A549 (cell line): ENCODE results near the gene HNRNPAB. TPM values are rescaled to one million over a fixed set of nuclear protein-coding genes. Genes with fewer than 3 reads are reported as not detected.
A peak's percentile ranks its signal among the peaks of the same experiment; 100 is the strongest.

ENCODE experiments used
- ATAC-seq, 2 experiments: fragments of 200-7000 bp in 1 of 2; fragments of >200 bp in 1 of 2; cut with Nextera tagmentation in 1 of 2; cut with Tn5 transposase in 1 of 2; 3 replicates each; pipeline versions ENCODE4 v1.8.0 to v1.9.1; 2018 to 2020; ENCODE audit warnings: mild to moderate bottlenecking in 1 of 2, moderate library complexity in 1 of 2
- CTCF ChIA-PET: fragments of 300-600 bp; sonication (Branson Sonifier 250); formaldehyde crosslinking; extraction: SDS; loops from one replicate; lab custom pipeline; 2021; ENCODE audit warnings: antibody characterized with exemption, inconsistent platforms; lab: Yijun Ruan, JAX
- POLR2A ChIA-PET: fragments of 350-600 bp; formaldehyde crosslinking; extraction: SDS; loops from one replicate; lab custom pipeline; 2021; ENCODE audit warnings: antibody characterized with exemption, inconsistent platforms; lab: Yijun Ruan, JAX
- DNase-seq, 2 experiments: peaks; one replicate each; pipeline versions ENCODE4 v3.0.0 to v3.0.0-alpha.2; 2011 to 2016; ENCODE audit warnings: low read depth in 1 of 2, low spot score in 1 of 2
- FAIRE-seq: peaks from 2 replicates; lab custom pipeline; 2011; peaks lifted over from hg19 to GRCh38; lab: Jason Lieb, UNC
- H3K27ac ChIP-seq, 2 experiments: fragments of >200 bp; sonication (Bioruptor Twin); formaldehyde crosslinking; 3 replicates each; pipeline ENCODE4 v1.5.1; 2016 to 2017
- H3K4me1 ChIP-seq: fragments of >200 bp; sonication (Bioruptor Twin); formaldehyde crosslinking; 3 replicates; pipeline ENCODE4 v1.6.1; 2016
- H3K4me2 ChIP-seq: fragments of >200 bp; sonication (Bioruptor Twin); formaldehyde crosslinking; 3 replicates; pipeline ENCODE4 v1.6.1; 2016
- H3K4me3 ChIP-seq: fragments of >200 bp; sonication (Bioruptor Twin); formaldehyde crosslinking; 3 replicates; pipeline ENCODE4 v1.5.1; 2016
- H3K9me3 ChIP-seq: fragments of >200 bp; sonication (Bioruptor Twin); formaldehyde crosslinking; 3 replicates; pipeline ENCODE4 v1.6.1; 2016
- BHLHE40 ChIP-seq: IDR thresholded peaks from 2 replicates; pipeline ENCODE4 v1.6.1; 2012; ENCODE audit warnings: low read depth, low read length, inconsistent platforms
- CHD2 ChIP-seq: fragments of 150-350 bp; IDR thresholded peaks from 2 replicates; pipeline ENCODE4 v1.6.1; 2014; ENCODE audit warnings: low read length; ENCODE audit not compliant: partially characterized antibody
- CHD4 ChIP-seq: fragments of 200-600 bp; sonication (generic); IDR thresholded peaks from 2 replicates; pipeline ENCODE4 v1.6.1; 2016; ENCODE audit warnings: antibody characterized with exemption, mild to moderate bottlenecking, borderline replicate concordance
- CTCF ChIP-seq: fragments of >200 bp; sonication (Bioruptor Twin); formaldehyde crosslinking; IDR thresholded peaks from 3 replicates; pipeline ENCODE4 v1.5.1; 2016
- EHF ChIP-seq: fragments of 250-450 bp; sonication (Bioruptor Pico); IDR thresholded peaks from 2 replicates; pipeline ENCODE4 v1.5.0; 2020; ENCODE audit warnings: mild to moderate bottlenecking
- EHMT2 ChIP-seq: fragments of 200-600 bp; sonication (generic); IDR thresholded peaks from 2 replicates; pipeline ENCODE4 v1.6.1; 2016; ENCODE audit warnings: antibody characterized with exemption, low read depth, mild to moderate bottlenecking, moderate library complexity
- EP300 ChIP-seq, 2 experiments: fragments of >200 bp; sonication (Bioruptor Twin); formaldehyde crosslinking; IDR thresholded peaks; 2 replicates in 1 of 2; 3 replicates in 1 of 2; pipeline ENCODE4 v1.6.1; 2016 to 2017
- FOSB ChIP-seq: fragments of 250-450 bp; sonication (Bioruptor Pico); IDR thresholded peaks from 2 replicates; pipeline ENCODE4 v1.5.0; 2020; ENCODE audit warnings: mild to moderate bottlenecking, moderate library complexity
- FOSL2 ChIP-seq, 2 experiments: fragments of 450-650 bp in 1 of 2; fragments of >200 bp in 1 of 2; sonication (Bioruptor Twin) in 1 of 2; formaldehyde crosslinking; IDR thresholded peaks; 2 replicates each; pipeline versions ENCODE4 v1.5.0 to v1.6.1; 2016 to 2020; ENCODE audit warnings: mild to moderate bottlenecking in 1 of 2, moderate library complexity in 1 of 2
- FOXS1 ChIP-seq: fragments of 250-450 bp; sonication (Bioruptor Pico); IDR thresholded peaks from 2 replicates; pipeline ENCODE4 v1.5.0; 2020; ENCODE audit warnings: mild to moderate bottlenecking, moderate library complexity
- GATA3 ChIP-seq: IDR thresholded peaks from 2 replicates; pipeline ENCODE4 v1.6.1; 2012; ENCODE audit warnings: borderline replicate concordance
- HEYL ChIP-seq: fragments of 250-450 bp; sonication (Bioruptor Pico); IDR thresholded peaks from 2 replicates; pipeline ENCODE4 v1.8.0; 2021; ENCODE audit warnings: mild to moderate bottlenecking, moderate library complexity
- HMGXB4 ChIP-seq: fragments of 250-450 bp; sonication (Bioruptor Pico); IDR thresholded peaks from 2 replicates; pipeline ENCODE4 v1.5.0; 2021; ENCODE audit warnings: mild to moderate bottlenecking, moderate library complexity, borderline replicate concordance
- HOXA7 ChIP-seq: fragments of 250-450 bp; sonication (Bioruptor Pico); IDR thresholded peaks from 2 replicates; pipeline ENCODE4 v1.5.0; 2020; ENCODE audit warnings: mild to moderate bottlenecking, moderate library complexity
- HOXB13 ChIP-seq: fragments of 250-450 bp; sonication (Bioruptor Pico); IDR thresholded peaks from 2 replicates; pipeline ENCODE4 v1.5.0; 2020; ENCODE audit warnings: low read depth, mild to moderate bottlenecking, moderate library complexity
- KDM1A ChIP-seq: fragments of 200-600 bp; sonication (generic); IDR thresholded peaks from 2 replicates; pipeline ENCODE4 v1.6.1; 2016; ENCODE audit warnings: low read depth, mild to moderate bottlenecking
- KDM5A ChIP-seq: fragments of 200-600 bp; sonication (generic); IDR thresholded peaks from 2 replicates; pipeline ENCODE4 v1.6.1; 2016; ENCODE audit warnings: antibody characterized with exemption, mild to moderate bottlenecking
- NFE2L2 ChIP-seq: fragments of 150-350 bp; conservative IDR thresholded peaks from 2 replicates; pipeline ENCODE4 v1.6.1; 2014; ENCODE audit warnings: low read length
- NPAS2 ChIP-seq: fragments of 250-450 bp; sonication (Bioruptor Pico); IDR thresholded peaks from 2 replicates; pipeline ENCODE4 v1.8.0; 2022; ENCODE audit warnings: mild to moderate bottlenecking, moderate library complexity, borderline replicate concordance
- PHF8 ChIP-seq: fragments of 200-600 bp; sonication (generic); IDR thresholded peaks from 2 replicates; pipeline ENCODE4 v1.6.1; 2016; ENCODE audit warnings: low read depth, mild to moderate bottlenecking, antibody characterized with exemption, moderate library complexity, borderline replicate concordance
- RCOR1 ChIP-seq: fragments of 150-350 bp; IDR thresholded peaks from 2 replicates; pipeline ENCODE4 v1.6.1; 2014; ENCODE audit warnings: antibody characterized with exemption, low read length, low read depth
- RFX5 ChIP-seq: fragments of 450-650 bp; IDR thresholded peaks from 2 replicates; pipeline ENCODE4 v1.7.1; 2014; ENCODE audit warnings: antibody characterized with exemption, mild to moderate bottlenecking, moderate library complexity
- TFCP2L1 ChIP-seq: fragments of 250-450 bp; sonication (Bioruptor Pico); IDR thresholded peaks from 2 replicates; pipeline ENCODE4 v1.5.0; 2021; ENCODE audit warnings: mild to moderate bottlenecking
- TP53 ChIP-seq: fragments of 250-450 bp; sonication (Bioruptor Pico); IDR thresholded peaks from 2 replicates; pipeline ENCODE4 v1.5.0; 2021; ENCODE audit warnings: mild to moderate bottlenecking, moderate library complexity
- USF2 ChIP-seq: fragments of 450-650 bp; IDR thresholded peaks from 2 replicates; pipeline ENCODE4 v1.6.1; 2014; ENCODE audit warnings: antibody characterized with exemption
- ZC3H11A ChIP-seq: fragments of 450-650 bp; IDR thresholded peaks from 2 replicates; pipeline ENCODE4 v1.6.1; 2014; ENCODE audit warnings: antibody characterized with exemption, mild to moderate bottlenecking
- ZSCAN20 ChIP-seq: fragments of 250-450 bp; sonication (Bioruptor Pico); IDR thresholded peaks from 2 replicates; pipeline ENCODE4 v1.8.0; 2022; ENCODE audit warnings: mild to moderate bottlenecking, moderate library complexity
- WGBS: methylation state at CpG from one replicate; pipeline ENCODE4 v1.1.6; 2017; ENCODE audit errors: missing lambda C conversion rate; 5-methylcytosine and 5-hydroxymethylcytosine counted together
- polyA plus RNA-seq, 4 experiments: library from polyadenylated mRNA; depleted of rRNA in 3 of 4; stranded (reverse); fragments of >200 nt; fragmentation: RNase III in 1 of 4; extraction: RNeasy Plus Mini Kit Qiagen cat#74134 plus additional on column Dnase treatment in 1 of 4; gene quantifications; 2 replicates in 3 of 4; 3 replicates in 1 of 4; pipeline ENCODE4 v1.2.3, GENCODE V29; 2011 to 2017

The HNRNPAB gene
- polyA plus RNA-seq, 2 of the 4 experiments (the other 2 are of a cell fraction) = 200 to 352 TPM

- Histone ChIP-seq H3K27ac (no peak overlapping the region), H3K4me2 (no peak overlapping the region), H3K9me3 (no peaks in the 10 kb centered on the region), H3K4me1 (no peaks in the 10 kb centered on the region), H3K4me3 (no peak overlapping the region)
- WGBS = 70% methylated on average over 3 of the region's 3 CpGs
- FAIRE-seq (no peak), DNase-seq (no peak), ATAC-seq (no peak)
- CTCF ChIA-PET = no interaction called here
- POLR2A ChIA-PET = interaction anchor here (0.6 to 1.0 kb wide), 2 partner anchors 10 to 14 kb away, joined by 3 read pairs; partner anchors contain the start of gene HNRNPAB
- no peak for TF ChIP-seq GATA3
- TF ChIP-seq RFX5 = no peak
- TF ChIP-seq EP300 (IDR thresholded peaks at IDR 0.05) = no peak
- no peak for TF ChIP-seq ZSCAN20 (CRISPR knock-in tag)
- no peak for TF ChIP-seq EHF
- no peak for TF ChIP-seq FOSL2 (IDR thresholded peaks at IDR 0.05)
- no peak for TF ChIP-seq FOSL2 (CRISPR knock-in tag; IDR thresholded peaks at IDR 0.05)
- no peak for TF ChIP-seq NPAS2 (CRISPR knock-in tag)
- no peak for TF ChIP-seq EHMT2
- no peak for TF ChIP-seq USF2
- TF ChIP-seq HMGXB4 (CRISPR knock-in tag) = no peak
- TF ChIP-seq BHLHE40 = no peak
- TF ChIP-seq CHD2 = no peak
- TF ChIP-seq CTCF = no peak
- TF ChIP-seq FOSB (CRISPR knock-in tag) = no peak
- TF ChIP-seq HEYL = no peak
- TF ChIP-seq HOXA7 = no peak
- no peak for TF ChIP-seq CHD4
- no peak for TF ChIP-seq NFE2L2
- TF ChIP-seq, all 56 proteins: peak for 0
Measured at GRCh38 chr5:178218827-178219226, 14.5 kb downstream of the HNRNPAB start.

GRCh38 chr5:178221282-178221681 is 16.9 kb downstream of the HNRNPAB start:
- ChIA-PET CTCF (interaction anchor here (0.8 kb wide), 1 partner anchor 11 kb away, joined by 4 read pairs; the partner anchor contains the start of gene PHYKPL), POLR2A (interaction anchor here (0.5 kb wide), 1 partner anchor 30 kb away, joined by 6 read pairs; no protein-coding TSS in a partner anchor)
- FAIRE-seq = no peak
- TF ChIP-seq FOSB (CRISPR knock-in tag) (no peak), HMGXB4 (CRISPR knock-in tag) (no peak), HOXB13 (CRISPR knock-in tag) (no peak), FOXS1 (no peak), RFX5 (no peak), TFCP2L1 (CRISPR knock-in tag) (no peak), HEYL (no peak), ZC3H11A (no peak), RCOR1 (no peak), KDM5A (no peak), NFE2L2 (no peak), TP53 (CRISPR knock-in tag) (no peak), PHF8 (no peak), KDM1A (no peak)
- 76% methylated on average over 3 of the region's 3 CpGs for WGBS
- DNase-seq = no peak
- Histone ChIP-seq H3K27ac (no peak overlapping the region), H3K4me2 (no peak overlapping the region), H3K4me3 (no peak overlapping the region), H3K9me3 (no peaks in the 10 kb centered on the region), H3K4me1 (no peaks in the 10 kb centered on the region)
- ATAC-seq = peak; percentile 17 to 18
